ENCODE data around the gene ZNF791. TPM values are rescaled to one million over a fixed set of nuclear protein-coding genes. Genes with fewer than 3 reads are reported as not detected.
A peak's percentile ranks its signal among the peaks of the same experiment; 100 is the strongest.
"Not testable (repeated sequence)": the region's sequence is repeated elsewhere in the genome, so short reads cannot be mapped to it uniquely, and the experiment has no call there.

Gene ZNF791
- total RNA-seq (10 to 100 TPM; 27.8 to 64.9 (median 33.4) TPM), polyA plus RNA-seq (10 to 100 TPM in 1 of 3 donors, 1 to 10 TPM in 2; 6.8 to 11.1 (median 7.3) TPM)
- long read RNA-seq, donor 1, full-length matches to known transcripts: 4 of 1,846 reads
- long read RNA-seq, donor 1, partial matches to known transcripts: 1,842 of 1,846 reads
- long read RNA-seq, donor 1, other reads (novel, unspliced or antisense): 0 of 1,846 reads
- long read RNA-seq, donor 2, full-length matches to known transcripts: 3 of 8 reads
- long read RNA-seq, donor 2, partial matches to known transcripts: 0 of 8 reads
- long read RNA-seq, donor 2, other reads (novel, unspliced or antisense): 5 of 8 reads

DNA sequence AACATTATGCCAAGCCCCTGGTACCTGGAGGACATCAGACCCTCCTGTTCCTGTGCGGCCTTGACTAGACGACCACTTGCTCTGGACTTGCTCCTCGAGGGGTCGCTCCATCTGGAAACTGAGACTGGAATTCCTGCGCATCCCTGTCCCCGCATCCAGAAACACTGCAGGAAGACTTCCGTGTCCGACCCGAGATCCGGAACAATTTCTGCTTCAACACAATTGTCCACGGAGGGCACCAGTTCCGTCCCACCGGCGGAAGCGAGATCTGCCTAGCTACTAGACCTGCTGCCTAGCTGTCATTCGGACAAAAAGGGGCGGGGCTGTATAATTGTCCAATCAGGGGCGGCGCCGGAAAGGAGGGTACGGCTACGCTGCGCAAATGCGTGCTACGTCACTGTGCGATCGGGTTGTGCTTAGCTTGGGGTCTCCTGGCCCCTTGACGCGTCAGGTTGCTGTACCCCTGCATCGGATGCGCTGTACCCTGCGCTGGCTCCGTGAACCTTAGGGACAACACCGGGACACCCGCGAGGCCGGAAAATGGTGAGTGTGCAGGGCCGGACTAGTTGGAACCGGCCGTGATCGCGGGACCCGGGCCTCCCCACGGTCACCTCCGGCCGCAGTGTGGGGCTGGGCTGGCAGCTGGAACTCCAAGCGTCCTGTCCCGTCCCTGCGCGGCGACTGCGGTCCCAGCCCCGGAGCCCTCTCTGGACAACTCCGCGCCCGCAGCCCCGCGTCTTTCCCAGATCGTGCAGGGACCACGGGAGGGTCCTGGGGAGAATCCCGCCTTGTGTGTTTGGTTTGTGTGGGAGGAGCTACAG lies at the start of gene ZNF791, which contains the start of gene ZNF490:
ZNF791 (plus strand) TSS at position 381 of the 821 bp plus-strand sequence; CDS start at position 541, 160 bp downstream.
ZNF490 (minus strand) TSS at position 274 of the 821 bp plus-strand sequence; CDS start at position 141, 133 bp downstream.
- peak; percentile 98 for DNase-seq
- H3K36me3 ChIP-seq: peaks cover 0 to 68% (median 6%) of the 10 kb centered on the region in 6 donors
- TF ChIP-seq POLR2A (IDR thresholded peaks at IDR 0.05): peak in 2 of 3 donors; percentile 71 to 87
- peak in 2 of 11 experiments; percentile 29 to 37 for TF ChIP-seq CTCF (IDR thresholded peaks at IDR 0.05 in 8 of 11, conservative IDR thresholded peaks at IDR 0.05 in 3 of 11)
- TF ChIP-seq POLR2AphosphoS5 (IDR thresholded peaks at IDR 0.05): peak; percentile 98 to 99 (median 98)
- H3K4me3 ChIP-seq: peak within 1 kb of the TSS; percentile 77 to 98 (median 83)
- peaks cover 36 to 83% (median 66%) of the 10 kb centered on the region in 6 donors for H3K4me1 ChIP-seq
- WGBS, 5 donors: 0 to 1% (median 0%) methylated on average over 24 to 61 of the region's 61 CpGs
- peak within 1 kb of the TSS; percentile 86 to 99 (median 97) for H3K27ac ChIP-seq
- intact Hi-C loops (cut with DNase I; ENCODE audit: low total_unique reads): no loop called here
- H3K9me3 ChIP-seq: no peaks in the 10 kb centered on the region
- H3K27me3 ChIP-seq (replicated peaks in 1 of 7): no peaks in the 10 kb centered on the region

- Histone ChIP-seq H3K4me1 (peaks cover 0 to 11% (median 6%) of the 10 kb centered on the region in 6 donors), H3K4me3 (no peak overlapping the region), H3K27ac (no peak overlapping the region), H3K9me3 (no peaks in the 10 kb centered on the region), H3K36me3 (no peaks in the 10 kb centered on the region), H3K27me3 (replicated peaks in 1 of 7) (no peaks in the 10 kb centered on the region)
- TF ChIP-seq POLR2A (IDR thresholded peaks at IDR 0.05) (no peak), POLR2AphosphoS5 (IDR thresholded peaks at IDR 0.05) (peak in 2 of 3 donors; percentile 70 to 80), CTCF (IDR thresholded peaks at IDR 0.05 in 8 of 11, conservative IDR thresholded peaks at IDR 0.05 in 3 of 11) (peak; percentile 87 to 98 (median 96))
- intact Hi-C loops (cut with DNase I; ENCODE audit: low total_unique reads): loop anchor here (5.0 kb wide), 1 partner anchor 108 kb away; no protein-coding TSS in a partner anchor
- DNase-seq: peak; percentile 96
- 20 to 26% (median 22%) methylated on average over 19 of the region's 19 CpGs for WGBS, 5 donors
Observed at GRCh38 chr19:12564016-12564664, 46.6 kb upstream of the ZNF791 start.

- WGBS, 5 donors: 89 to 94% (median 90%) methylated on average over 4 to 5 of the region's 5 CpGs
- intact Hi-C loops (cut with DNase I; ENCODE audit: low total_unique reads); DNase-seq; H3K9me3 ChIP-seq; H3K27ac ChIP-seq; H3K36me3 ChIP-seq; H3K4me3 ChIP-seq; H3K27me3 ChIP-seq (replicated peaks in 1 of 7): not testable (repeated sequence)
- H3K4me1 ChIP-seq: peaks cover 0 to 11% (median 6%) of the 10 kb centered on the region in 6 donors
Observed at GRCh38 chr19:12566380-12566779, 44.3 kb upstream of the ZNF791 start.

- no peak for TF ChIP-seq CTCF (IDR thresholded peaks at IDR 0.05 in 8 of 11, conservative IDR thresholded peaks at IDR 0.05 in 3 of 11)
- TF ChIP-seq POLR2A (IDR thresholded peaks at IDR 0.05): no peak
- no peak for TF ChIP-seq POLR2AphosphoS5 (IDR thresholded peaks at IDR 0.05)
- H3K4me1 ChIP-seq: peaks cover 0 to 22% (median 6%) of the 10 kb centered on the region in 6 donors
- DNase-seq: no peak
- no peak overlapping the region for H3K4me3 ChIP-seq
- WGBS, 5 donors: 87 to 94% (median 91%) methylated on average over 4 of the region's 4 CpGs
- intact Hi-C loops (cut with DNase I; ENCODE audit: low total_unique reads): no loop called here
- H3K9me3 ChIP-seq: no peaks in the 10 kb centered on the region
- no peaks in the 10 kb centered on the region for H3K27me3 ChIP-seq (replicated peaks in 1 of 7)
- H3K36me3 ChIP-seq: no peaks in the 10 kb centered on the region
- no peak overlapping the region for H3K27ac ChIP-seq
Observed at GRCh38 chr19:12567951-12568350, 42.8 kb upstream of the ZNF791 start.
